ENCODE measurements around the gene ATP23.

DNA sequence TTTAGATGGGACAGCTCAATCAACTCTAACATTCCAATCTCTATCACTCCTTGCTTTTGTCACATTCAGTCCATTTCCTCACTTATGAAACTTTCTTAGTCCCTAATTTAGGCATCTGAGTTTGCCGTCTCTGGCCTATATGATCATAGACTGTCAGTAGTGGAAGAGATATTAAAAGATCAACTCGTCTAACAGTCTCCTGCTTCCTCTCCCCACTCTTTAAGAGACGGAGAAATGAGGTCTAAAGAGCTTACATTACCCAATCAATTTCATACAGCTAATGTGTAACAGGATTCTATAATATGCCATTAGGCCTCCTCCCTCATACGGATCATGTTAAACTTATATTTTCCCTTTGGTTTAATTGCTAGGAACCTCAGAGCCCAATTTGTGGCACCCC lies 6.5 kb upstream of the ATP23 start:
- TF ChIP-seq POLR2A (IDR thresholded peaks at IDR 0.05; ENCODE audit: low read length), result no peak
- no peak for TF ChIP-seq GATA1 (IDR thresholded peaks at IDR 0.05; ENCODE audit: low read depth, low read length)
